ENCODE results near the gene RNF144B.
A peak's percentile ranks its signal among the peaks of the same experiment; 100 is the strongest.
"Not testable (repeated sequence)": the region's sequence is repeated elsewhere in the genome, so short reads cannot be mapped to it uniquely, and the experiment has no call there.

The RNF144B gene

GRCh38 chr6:18387061-18387721 lies at the start of gene RNF144B:
TSS of gene RNF144B (plus strand) at chr6:18387350. CDS start at chr6:18399535, 12,185 bp downstream.
- peak; percentile 96 for DNase-seq

- no peak for DNase-seq
Observed at GRCh38 chr6:18339599-18339998, 47.6 kb upstream of the RNF144B start.

- DNase-seq, result no peak
Observed at GRCh38 chr6:18340781-18341551, 46.2 kb upstream of the RNF144B start.

GRCh38 chr6:18342223-18342622 lies 44.9 kb upstream of the RNF144B start:
- DNase-seq, result no peak

GRCh38 chr6:18343741-18344140 lies 43.4 kb upstream of the RNF144B start:
- DNase-seq, result no peak

GRCh38 chr6:18347021-18347577 lies 40.1 kb upstream of the RNF144B start:
- DNase-seq, result no peak

- DNase-seq, result no peak
Observed at GRCh38 chr6:18347866-18348265, 39.3 kb upstream of the RNF144B start.

GRCh38 chr6:18349386-18349785 lies 37.8 kb upstream of the RNF144B start:
- DNase-seq, result no peak

- no peak for DNase-seq
Observed at GRCh38 chr6:18350271-18350670, 36.9 kb upstream of the RNF144B start.

- DNase-seq, result peak; percentile 57
Observed at GRCh38 chr6:18350712-18351111, 36.4 kb upstream of the RNF144B start.

- DNase-seq, result no peak
Observed at GRCh38 chr6:18352001-18352400, 35.1 kb upstream of the RNF144B start.

- DNase-seq, result no peak
Observed at GRCh38 chr6:18352842-18353241, 34.3 kb upstream of the RNF144B start.

- no peak for DNase-seq
Observed at GRCh38 chr6:18353251-18353650, 33.9 kb upstream of the RNF144B start.

GRCh38 chr6:18357546-18357945 lies 29.6 kb upstream of the RNF144B start:
- not testable (repeated sequence) for DNase-seq

- no peak for DNase-seq
Observed at GRCh38 chr6:18359237-18359885, 27.8 kb upstream of the RNF144B start.

- DNase-seq, result no peak
Observed at GRCh38 chr6:18360188-18360587, 27.0 kb upstream of the RNF144B start.

GRCh38 chr6:18362058-18362561 lies 25.0 kb upstream of the RNF144B start:
- no peak for DNase-seq

GRCh38 chr6:18363746-18364145 lies 23.4 kb upstream of the RNF144B start:
- no peak for DNase-seq

- not testable (repeated sequence) for DNase-seq
Observed at GRCh38 chr6:18364561-18364960, 22.6 kb upstream of the RNF144B start.

- DNase-seq, result no peak
Observed at GRCh38 chr6:18367371-18367770, 19.8 kb upstream of the RNF144B start.

- DNase-seq, result no peak
Observed at GRCh38 chr6:18368277-18369105, 18.7 kb upstream of the RNF144B start.

- no peak for DNase-seq
Observed at GRCh38 chr6:18371010-18371409, 16.1 kb upstream of the RNF144B start.
